HG02884 (cell line): ENCODE results near the gene G6PC3.

Source experiments
- ATAC-seq: cut with Tn5 transposase; IDR thresholded peaks from one replicate; pipeline ENCODE4 v1.9.1; 2021; ENCODE audit warnings: mild to moderate bottlenecking, moderate library complexity; ENCODE audit not compliant: unreplicated experiment

The G6PC3 gene

DNA sequence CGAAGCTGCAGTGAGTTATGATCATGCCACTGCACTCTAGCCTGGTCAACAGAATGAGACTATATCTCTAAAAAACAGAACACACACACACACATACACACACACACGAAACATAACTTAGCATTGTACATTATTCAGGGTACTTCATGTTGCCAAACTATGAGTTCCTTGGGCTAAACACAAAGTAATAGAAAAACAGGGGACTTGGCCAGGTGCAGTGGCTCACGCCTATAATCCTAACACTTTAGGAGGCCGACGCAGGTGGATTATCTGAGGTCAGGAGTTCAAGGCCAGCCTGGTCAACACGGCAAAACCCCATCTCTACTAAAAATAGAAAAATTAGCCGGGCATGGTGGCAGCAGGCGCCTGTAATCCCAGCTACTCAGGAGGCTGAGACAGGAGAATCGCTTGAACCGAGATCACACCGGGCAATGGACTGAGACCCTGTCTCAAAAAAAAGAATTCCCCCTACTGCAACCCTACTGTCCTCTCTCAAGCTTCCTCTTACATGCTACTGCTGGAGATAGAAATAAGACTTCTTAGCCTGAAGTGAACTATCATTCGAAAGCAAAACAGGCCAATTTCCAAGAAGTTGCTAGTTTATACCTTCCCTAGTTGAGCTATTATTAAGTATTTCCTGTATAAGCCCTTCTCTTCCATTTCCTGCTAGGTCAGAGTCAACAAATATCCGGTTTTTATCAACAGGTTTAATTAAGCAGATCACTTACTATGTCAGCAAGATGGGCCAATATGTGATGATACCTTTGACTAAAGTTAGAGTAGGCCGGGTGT, 11.2 kb upstream of the G6PC3 start:
- no peak for ATAC-seq

GRCh38 chr17:44061446-44061845, 9.1 kb upstream of the G6PC3 start:
- ATAC-seq = no peak

GRCh38 chr17:44062871-44063270, 7.7 kb upstream of the G6PC3 start:
- no peak for ATAC-seq

DNA sequence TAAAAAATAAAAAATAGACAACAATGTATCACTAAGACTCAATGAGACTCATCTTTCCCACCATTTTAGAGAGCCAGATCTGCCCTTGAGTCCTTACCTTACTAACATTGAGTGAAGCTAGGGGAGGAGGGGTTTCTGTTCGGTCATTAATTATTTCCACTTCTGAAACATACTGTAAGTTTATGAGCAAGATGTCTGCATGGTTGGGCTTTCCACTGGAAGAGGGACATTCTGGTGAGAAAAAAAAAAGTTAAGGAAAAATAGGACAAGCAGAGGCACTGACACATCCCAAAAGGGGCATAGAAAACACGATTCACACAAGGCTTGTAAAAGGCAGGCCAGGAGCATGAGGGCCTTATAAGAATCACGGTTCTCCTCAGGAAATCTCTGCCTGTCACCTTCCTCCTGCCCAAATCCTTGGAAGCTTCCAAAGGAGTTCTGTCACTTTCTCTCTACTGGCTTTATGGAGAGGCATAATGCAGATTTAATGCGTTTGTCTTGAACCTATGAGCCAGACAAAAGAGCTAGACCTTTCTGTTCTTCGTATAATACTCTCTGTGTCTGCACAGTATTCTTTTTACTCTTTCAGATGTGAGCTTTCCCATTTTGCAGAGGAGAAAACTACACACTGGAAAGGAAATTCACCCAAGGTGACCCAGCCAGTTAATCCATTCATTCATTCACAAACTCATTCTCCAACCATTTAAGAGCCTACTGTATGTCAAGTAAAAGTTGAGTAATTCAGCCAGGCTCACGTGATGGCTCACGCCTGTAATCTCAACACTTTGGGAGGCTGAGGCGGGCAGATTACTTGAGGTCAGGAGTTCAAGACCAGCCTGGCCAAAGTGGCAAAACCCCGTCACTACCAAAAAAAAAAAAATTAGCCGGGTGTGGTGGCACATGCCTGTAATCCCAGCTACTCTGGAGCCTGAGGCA, 6.6 kb upstream of the G6PC3 start:
- ATAC-seq = no peak

DNA sequence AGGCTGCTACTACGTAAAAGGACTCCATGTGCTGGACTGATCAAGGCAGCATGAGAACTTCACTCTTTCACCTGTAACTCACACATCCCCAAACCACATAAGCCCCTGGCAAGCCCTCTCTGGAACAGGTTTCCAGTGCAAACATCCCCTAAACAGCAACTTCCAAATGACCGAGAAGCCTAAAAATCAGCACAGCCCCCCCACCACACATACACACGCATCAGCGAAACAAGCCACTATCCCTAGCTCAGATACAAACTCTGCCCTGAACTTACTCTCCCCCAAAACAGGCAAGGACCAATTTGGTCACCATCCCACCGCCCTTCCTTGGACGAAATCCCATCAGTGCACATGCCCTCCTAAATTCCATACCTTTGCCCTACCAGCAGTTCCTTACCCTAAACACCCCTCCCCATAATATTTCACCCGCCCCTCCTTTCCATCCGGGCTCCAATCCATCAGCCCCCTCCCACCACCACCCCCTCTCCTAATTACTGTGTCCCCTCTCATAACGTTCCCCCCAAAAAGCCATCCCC, 4.8 kb upstream of the G6PC3 start:
- ATAC-seq = no peak

DNA sequence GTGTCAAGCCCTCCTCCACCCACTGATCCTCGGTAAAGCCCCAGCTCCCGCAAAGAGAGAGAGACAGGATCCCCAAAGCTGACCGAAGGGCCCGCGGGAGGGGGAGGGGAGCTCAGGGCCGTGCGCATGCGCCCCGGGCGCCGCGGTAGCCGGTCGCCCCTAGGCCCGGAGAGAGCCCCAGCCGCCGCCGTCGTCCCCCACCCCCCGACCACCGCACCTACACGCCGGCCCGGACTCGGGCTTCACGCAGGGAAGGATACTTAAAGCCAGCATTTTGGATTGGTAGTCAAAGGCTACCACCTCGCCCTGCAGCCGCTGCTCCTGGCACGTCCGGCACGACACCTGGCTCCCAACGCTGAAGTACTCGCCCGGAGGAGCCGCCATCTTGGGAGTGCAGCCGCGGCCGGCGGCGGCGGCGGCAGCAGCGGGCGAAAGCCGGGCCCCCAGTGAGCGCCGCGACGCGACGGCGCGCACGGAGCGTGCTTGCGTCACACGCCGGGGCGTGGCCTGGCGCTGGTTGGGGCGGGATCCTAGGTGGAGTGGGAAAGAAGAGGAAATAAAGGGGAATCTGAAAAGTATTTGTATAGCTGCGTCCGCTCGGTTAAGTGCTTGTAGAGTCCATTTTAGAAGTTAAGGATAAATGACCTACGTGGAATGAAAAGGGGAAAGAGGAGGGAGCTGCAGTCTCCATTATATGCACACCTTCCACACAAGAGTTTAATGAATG, 4.2 kb upstream of the G6PC3 start, which contains the start of gene LSM12:
TSS of gene LSM12 (minus strand) at position 468 of the 727 bp plus-strand sequence. CDS start at position 384, 84 bp downstream.
- peak; percentile 55 for ATAC-seq

- no peak for ATAC-seq
Measured at GRCh38 chr17:44067545-44067940, 3.0 kb upstream of the G6PC3 start.

DNA sequence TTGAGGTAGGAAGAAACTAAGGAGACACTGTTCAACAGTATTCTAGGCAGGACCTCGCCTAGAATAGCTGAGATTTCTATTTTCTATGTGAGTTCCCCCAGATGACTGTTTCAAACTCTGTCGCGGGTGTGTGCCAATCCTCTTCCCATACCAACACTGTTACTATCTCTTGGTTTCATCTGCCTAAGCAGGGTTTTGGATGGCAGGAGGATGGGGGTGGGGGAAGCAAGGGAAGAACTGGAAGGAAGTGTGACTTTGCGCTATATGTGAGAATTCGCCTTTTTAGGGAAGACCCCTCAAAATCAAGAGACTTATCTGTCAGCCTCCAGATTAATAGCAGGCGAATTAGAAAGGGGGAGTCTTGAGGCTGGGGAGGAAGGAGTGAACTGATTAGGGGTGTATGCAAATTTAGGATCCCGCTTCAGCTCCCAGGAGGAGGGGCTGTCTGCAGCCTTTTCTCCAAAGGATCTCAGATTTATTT, 521 bp upstream of the G6PC3 start:
- no peak for ATAC-seq

DNA sequence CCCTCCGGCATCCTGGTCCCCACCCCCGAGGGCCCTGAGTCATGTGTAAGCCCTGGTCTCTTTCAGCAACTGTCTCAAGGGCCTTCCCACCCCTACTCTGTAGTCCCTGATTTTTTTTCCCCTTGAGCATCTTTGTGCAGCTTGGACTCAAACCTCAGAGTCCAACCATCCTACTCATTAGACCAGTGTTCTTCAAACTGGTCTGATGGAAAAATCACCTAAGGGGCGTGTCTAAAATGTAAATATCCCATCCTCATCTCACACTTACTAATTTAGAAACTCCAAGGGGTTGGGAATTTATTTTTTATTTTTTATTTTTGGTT, 624 bp downstream of the G6PC3 start:
- no peak for ATAC-seq

- ATAC-seq = no peak
Measured at GRCh38 chr17:44071772-44072171, 1.2 kb downstream of the G6PC3 start.

GRCh38 chr17:44074231-44074910, 3.8 kb downstream of the G6PC3 start:
- ATAC-seq = no peak

DNA sequence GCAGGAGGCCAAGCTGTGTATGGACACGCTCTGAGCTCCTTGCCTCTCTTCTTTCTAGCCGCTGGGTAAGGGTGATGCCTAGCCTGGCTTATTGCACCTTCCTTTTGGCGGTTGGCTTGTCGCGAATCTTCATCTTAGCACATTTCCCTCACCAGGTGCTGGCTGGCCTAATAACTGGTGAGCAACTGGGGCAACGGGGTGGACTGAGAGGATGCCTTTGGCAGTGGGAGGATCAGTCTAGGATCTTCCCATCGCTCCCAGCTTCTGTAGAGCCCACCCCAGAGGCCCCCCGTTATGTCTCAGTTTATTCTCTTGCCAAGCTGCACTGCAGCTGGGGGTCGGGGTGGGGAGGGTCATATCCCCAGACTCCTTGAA, 4.4 kb downstream of the G6PC3 start:
- no peak for ATAC-seq

GRCh38 chr17:44075598-44076293, 5.2 kb downstream of the G6PC3 start:
- ATAC-seq = no peak

DNA sequence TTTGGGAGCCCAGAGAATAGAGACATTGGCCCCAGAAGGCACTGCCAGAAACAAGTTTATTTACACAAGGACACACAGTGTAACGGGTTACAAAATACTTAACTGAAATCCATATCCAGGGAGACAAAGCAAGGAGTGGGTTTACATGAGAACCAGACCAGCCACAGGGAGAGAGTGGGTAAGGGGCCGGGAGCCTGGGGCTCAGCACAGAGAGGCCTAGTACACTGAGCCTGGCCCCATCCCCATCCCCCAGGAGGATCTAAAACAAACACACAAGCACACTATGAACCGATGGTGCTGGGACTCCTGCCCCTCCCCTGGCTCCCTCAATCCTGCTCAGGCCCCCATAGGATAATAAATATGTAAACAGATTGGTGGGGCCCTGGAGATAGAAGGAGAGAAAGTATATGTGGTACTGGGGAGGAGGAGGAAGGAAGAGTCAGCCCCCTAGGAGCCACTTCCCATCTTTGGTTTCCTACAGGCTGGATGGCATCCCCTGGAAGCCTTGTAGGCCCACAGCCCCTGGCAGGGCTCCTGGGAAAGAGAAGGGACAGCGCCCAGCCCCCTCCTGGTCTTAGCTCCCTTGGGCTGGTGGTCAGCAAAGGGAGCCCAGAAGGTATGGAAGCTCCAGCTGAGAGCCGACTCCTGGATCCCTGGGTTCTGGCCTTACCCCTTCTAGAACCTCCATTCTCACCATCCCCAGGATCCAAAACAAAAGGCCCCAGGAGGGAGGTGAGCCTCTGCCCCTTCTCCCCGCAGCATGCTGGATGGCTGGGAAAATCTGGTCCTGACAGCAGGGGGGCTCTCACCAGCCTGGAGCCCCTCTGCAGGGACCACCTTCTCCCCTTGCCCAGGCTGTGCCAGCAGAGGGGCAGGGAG, 6.4 kb downstream of the G6PC3 start:
- no peak for ATAC-seq

DNA sequence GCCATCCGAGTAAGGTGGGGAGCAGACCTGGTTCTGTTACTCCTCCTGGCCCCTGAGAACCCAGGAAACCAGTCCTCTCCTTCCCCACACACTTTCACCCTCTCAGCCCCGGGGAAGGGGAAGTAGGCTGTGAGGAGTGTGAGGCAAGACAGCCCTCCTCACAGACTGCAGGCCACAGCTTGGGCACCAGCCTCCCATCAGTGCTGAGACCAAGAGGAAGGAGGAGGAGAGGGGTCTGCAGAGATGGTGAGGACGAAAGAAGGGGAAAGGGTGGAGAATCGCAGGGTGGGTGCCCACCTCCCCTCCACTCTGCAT, 7.0 kb downstream of the G6PC3 start:
- no peak for ATAC-seq

DNA sequence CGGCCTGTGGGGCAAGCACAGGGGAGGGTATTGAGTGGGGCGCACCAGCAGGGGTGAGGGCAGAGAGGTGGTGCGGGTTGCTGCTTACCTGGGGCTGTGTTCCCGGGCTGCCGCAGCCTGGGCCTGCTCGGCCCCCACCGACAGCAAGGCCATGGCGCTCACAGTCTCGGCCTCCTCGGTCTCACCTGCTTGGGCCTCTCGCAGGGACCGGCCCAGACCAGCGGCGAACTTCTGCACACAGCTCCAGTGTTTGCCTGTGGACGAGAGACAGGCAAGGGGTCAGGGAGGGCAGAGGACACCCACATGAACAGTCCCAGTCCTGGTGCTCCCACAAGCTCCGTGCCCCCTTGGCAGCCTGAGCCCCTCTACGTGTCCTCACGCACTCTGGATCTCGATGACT, 7.9 kb downstream of the G6PC3 start:
- ATAC-seq = no peak

GRCh38 chr17:44079877-44080821, 9.6 kb downstream of the G6PC3 start:
- ATAC-seq = no peak

DNA sequence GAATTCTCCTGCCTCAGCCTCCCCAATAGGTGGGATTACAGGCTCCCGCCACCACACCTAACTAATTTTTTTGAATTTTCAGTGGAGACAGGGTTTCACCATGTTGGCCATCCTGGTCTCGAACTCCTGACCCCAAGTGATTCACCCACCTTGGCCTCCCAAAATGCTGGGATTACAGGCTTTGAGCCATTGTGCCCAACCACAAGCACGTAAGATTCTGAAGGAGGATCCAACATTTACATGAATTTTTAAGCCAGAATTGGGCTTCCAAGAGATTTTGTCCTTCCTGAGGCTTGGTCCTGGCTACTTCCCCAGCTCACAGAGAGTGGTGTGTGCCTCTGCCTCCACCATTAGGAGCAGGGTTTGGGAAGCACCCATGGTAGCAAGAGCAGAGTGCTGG, 11.1 kb downstream of the G6PC3 start:
- no peak for ATAC-seq
